SIG-M5 (cell line): ENCODE measurements around the gene TEC.

ENCODE experiments used
- DNase-seq: peaks from one replicate; lab custom pipeline; 2025; lab: John Stamatoyannopoulos, UW

TEC gene

DNA sequence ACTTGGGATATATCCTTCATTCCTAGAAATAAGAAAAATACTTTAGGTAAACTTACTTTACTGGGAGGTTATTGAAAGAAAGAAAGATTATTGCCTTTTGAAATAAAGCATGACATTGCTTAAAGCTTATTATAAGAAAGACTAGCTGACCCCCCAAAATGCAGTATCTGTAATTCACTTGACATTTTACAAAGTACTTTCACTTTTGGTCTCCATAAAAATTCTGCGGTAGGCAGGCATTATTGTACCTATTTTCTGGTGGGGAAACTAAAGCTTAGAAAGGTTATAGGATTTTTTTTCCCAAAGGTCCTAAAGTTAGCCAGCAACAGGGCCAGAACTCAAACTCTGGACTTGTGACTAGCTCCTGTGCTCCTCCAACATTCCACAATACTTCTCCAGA lies 105.9 kb downstream of the TEC start:
- DNase-seq: no peak

DNA sequence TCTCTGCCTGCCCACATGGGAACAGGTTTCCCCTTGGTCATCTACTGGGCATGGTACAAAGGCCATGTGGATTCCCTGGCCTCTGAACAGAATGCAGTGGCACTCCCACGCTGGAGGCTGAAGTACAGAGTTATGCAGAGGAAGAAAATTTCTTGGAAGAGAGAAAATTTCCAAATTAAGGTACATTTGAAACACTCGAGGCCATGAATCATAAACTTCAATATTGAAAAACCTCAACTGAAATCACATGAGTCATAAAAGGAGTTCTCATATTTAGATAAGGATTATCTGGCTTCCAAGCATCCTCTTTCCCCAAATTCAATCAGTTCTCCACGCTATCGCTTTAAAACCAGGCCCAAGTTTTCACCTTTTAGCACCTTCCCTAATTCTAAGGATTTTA lies 107.5 kb downstream of the TEC start:
- no peak for DNase-seq

DNA sequence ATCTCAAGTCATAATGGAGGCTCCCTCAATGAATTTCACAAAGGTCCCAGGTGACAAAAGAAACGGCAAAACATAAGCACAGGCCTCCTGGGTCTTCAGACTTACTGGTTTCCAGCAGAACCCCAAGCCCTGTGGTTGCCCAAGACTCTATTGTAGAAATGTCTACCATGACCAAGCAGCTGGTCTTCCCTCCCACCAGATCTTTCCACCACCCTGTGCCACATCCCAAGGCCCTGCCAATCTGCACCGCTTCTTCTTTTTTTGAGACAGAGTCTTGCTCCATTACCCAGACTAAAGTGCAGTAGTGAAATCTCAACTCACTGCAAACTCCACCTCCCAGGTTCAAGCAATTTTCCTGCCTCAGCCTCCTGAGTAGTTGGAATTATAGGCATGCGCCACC lies 112.4 kb downstream of the TEC start:
- DNase-seq: no peak

DNA sequence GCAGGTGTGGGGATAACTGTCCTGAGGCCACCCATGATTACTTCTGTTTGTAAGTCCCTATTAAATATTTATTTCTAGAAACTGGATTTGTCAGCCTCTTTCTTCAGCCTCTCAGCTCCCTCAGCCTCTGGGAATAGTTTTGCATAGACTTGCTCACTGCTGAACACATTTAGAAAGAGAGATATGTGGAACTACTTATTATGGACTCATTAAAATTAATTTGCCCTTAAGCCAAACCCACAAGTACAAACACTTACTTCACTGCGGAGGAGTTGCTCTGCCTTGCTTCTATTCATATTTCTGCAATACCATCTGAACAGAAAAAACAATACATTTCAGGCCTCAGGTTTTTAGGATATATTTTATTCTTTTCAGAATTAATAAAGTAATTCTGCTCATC lies 113.2 kb downstream of the TEC start:
- DNase-seq: no peak

DNA sequence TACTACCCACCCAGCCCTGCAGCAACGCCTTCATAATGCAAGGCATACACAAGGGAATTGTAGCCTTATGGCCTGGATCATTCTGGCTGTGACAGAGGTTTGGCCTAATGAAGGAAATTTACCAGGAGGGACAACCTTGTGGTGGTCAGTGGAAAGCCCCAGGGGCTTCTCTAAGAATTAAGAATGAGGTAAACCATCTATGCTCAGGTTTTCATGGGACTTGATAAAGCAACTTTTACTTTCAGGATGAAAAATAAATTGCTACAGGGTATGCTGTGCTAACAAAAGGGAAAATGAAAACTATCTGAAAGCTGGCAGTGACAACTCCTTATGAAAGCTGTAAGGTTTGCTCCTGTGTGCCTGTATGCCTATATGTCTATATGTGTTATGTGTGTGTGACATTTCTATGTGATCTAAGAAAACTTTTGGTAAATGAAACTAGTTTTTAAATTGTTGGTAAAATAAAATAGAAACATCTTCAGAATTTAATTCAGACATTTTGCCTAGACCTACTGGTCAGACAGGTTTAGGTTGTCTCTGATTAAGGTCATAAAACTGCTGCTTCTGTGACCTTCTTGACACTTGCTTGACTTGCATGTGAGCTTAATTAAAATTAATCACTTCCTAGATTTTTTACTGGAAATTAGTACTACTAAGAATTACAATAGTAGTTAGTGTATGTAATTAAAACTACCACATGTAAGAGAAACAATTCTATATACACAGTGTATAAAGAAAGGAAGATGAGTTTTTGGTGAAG lies 115.7 kb downstream of the TEC start:
- no peak for DNase-seq

DNA sequence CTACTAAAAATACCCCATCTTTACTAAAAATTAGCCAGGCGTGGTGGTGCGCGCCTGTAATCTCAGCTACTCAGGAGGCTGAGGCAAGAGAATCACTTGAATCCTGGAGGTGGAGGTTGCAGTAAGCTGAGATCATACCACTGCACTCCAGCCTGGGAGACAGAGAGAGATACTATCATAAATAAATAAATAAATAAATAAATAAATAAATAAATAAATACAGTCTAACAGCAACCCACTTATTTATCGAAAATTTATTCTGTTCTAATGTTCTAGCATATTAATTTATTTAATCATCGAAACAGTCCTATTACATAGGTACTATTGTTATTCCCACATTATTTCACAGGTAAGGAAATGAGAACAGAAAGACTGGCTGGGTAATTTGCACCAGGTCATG lies 117.4 kb downstream of the TEC start:
- no peak for DNase-seq

DNA sequence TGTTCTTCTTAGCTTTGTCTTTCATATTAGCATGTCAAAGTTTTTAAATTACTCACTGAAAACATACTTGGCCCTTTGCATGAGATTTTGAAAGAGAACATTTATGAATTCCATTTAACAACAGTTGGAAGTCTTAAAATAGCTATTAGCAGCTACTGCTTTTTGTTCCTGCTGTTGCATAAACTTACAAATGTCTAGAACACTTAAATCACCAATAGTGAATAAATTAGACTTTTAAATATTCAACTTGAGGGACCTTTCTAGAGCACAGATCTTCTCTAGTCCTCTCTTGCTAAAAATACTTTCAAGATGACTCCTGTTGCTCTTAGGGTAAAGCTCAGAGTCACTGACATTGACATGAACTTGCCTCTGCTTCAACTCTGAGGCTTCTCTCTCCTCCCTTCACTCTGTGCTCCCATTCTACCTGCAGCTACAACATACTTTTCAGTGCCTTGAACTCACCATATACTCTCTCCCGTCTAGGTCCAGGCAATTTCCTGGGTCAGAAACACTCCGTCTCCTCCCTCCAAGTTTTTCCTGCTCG lies 119.7 kb downstream of the TEC start:
- DNase-seq: no peak

DNA sequence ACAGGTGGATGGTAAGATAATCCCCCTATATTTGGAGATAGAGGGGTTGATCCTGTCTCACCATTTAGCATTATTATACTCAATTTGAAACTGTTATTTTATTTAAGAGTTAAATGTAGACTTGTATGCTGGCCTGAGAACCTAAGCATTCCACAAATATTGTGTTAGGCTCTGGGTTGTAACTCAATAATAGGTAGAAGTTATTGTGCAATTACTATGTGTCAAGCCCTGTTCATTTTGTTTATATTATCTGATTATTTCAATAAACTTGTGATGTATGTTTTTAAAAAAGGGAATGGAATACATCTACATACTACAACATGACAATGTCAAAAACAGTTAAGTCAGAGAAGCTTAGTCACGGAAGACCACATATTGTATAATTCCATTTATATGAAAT lies 122.0 kb downstream of the TEC start:
- no peak for DNase-seq

DNA sequence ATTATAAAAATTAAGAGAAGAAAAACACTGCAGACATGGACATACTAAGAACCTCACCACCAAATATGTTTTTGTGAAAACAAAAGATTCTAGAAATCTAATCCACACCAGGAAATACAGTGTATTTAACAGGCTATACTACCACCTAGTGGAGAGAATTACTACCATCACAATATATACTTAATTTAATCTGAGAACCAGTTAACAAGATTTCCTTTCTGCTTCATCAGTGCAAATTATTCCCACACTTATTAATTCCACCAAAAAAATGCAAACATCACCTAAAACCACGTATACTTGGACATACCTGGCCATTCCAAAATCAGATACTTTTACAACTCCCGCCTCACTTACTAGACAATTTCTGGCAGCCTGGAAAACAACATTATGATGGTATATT lies 128.6 kb downstream of the TEC start:
- no peak for DNase-seq

DNA sequence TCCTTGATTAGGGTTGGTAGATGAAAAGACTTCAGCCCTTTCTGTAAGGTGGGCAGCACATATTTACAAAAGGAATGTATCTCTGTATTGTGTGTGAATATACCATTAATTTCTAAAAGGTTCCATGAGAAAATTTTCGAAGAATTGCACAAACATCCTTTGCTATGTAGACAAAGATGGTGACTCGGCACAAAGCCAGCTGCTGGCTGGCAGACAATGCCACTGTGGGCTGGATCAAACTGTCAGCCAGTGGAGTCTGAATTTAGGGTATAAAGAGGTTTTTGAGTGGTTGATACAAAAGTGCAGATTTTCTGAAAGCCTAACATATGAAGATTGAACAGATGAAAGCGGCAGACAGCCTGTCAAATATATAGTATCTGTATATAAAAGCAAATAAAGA lies 129.9 kb downstream of the TEC start:
- no peak for DNase-seq

DNA sequence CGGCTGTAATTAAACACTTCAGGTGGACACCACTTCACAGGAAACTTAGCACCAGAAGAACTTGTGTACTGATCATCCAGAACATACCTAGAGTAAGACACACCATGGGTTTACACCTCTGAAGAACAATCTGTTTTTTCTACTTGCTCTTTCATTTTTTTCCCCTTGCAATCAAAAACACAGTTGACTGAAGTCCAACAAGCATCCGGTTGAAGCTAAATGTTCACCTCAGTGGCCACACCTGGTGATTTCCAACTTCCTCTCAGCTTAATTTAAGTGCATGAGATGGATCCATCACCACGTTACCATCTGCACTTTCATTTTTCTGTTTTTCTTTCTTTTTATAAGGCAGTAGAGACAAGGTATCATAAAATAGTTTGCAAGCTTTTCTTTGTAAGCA lies 130.7 kb downstream of the TEC start:
- no peak for DNase-seq

DNA sequence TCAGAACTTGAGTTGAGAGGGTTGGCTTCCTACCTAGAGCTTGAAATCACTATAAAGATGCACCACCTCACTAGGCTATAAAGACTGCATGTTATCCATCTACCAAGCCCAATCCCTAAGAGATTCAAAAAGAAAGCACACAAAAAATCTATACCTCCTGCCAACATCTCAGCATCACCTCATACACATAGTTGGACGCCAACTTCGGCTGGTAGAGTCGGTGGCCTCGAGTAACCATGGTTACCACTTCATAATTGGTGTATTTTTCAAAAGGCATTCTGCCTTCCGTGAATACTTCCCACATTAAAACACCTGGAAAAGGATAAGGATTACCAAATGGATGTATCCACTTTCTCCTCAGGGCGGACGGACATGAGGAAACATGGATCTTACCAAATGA lies 131.1 kb downstream of the TEC start:
- no peak for DNase-seq

DNA sequence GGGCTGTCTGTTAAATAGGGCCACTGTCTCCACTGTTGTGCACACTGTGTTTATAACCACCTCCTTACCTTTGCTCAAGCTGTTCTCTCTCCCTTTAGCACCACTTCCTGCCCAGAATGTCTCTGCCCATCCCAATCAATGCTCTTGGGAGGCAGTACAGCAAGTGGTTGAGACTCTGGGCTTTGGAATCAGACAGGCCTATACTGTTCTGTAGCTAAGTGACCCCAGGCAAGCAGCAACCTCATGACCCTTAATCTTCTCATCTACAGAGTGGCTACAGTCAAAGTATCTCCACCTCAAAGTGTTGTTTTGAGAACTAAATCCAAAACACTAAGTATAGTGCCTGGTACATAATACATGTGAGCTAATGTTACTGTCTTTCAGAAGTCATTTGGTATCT lies 131.8 kb downstream of the TEC start:
- no peak for DNase-seq

DNA sequence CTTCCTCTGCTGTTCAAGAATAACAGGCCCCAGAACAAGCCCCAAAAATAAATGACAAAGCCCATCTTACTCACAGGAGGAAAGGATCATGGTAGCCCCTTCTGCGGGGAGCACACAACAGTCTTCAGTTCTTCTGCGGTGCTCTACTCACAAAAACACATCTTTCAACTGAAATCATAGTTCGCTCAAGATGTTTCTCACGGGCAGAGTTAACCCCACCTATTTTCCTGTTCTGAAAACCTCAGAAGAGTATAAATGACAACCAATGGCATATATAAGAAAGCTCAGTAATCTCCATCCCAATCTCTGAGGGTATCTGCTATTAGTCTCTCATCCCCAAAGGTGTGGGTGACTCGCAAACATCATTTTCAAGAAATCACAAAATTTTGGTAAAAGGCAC lies 135.6 kb downstream of the TEC start, which contains the start of gene TXK:
TXK (minus strand) TSS at position 170 of the 400 bp plus-strand sequence; CDS start at position 90, 80 bp downstream.
- no peak for DNase-seq

DNA sequence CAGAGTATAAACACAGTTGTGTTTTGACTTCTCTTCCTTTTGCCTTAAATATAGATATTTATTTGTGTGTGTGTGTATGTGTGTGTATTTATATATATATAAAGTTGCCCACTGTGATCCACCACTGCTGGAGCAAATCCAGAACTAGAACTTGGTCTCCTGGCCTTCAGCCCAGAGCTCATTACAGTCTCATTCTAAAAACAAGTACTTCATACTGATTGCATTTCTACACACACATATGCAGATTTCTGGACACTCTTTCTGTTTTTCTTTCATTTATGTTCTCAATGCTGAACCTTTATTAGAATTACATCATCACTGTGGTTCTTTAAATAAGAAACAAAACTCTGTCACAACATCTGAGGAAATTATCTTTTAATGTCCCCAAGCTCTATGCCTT lies 136.0 kb downstream of the TEC start:
- no peak for DNase-seq

DNA sequence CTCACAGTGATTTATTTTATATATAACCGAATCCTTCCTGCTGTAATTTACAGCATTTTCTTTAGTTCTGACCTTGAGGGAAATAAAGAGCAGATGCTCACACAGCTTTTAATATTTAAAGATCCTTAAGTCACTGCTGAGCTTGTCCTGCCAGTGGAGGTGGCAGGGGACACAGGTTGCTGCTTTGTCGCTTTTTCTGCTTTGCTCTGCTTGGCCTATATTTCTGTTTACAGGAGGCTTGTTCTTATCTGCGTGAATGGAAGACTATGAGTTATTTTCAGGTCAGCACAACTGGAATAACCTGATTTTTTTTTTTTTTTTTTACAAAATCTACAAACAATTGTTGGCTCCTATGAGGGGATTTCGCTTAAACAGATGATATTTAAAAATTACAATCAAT lies 137.9 kb downstream of the TEC start:
- DNase-seq: no peak

DNA sequence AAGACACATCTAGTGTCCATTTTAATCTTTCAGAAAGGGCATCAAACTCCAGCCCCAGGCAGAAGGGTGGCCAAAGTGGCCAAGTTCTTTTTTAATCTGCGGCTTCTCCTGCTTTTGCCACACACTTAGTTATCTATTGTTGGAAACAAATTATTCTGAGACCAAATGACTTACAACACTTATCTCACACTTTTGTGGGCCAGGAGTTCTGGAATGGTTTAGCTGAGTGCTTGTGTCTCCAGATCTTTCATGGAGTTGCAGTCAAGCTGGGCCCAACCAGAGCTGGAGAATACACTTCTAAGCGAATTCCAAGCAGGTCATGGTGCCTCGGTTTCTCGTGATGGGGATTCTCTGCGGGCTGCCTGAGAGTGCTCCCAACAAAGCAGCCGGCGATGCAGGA lies 139.5 kb downstream of the TEC start:
- no peak for DNase-seq

DNA sequence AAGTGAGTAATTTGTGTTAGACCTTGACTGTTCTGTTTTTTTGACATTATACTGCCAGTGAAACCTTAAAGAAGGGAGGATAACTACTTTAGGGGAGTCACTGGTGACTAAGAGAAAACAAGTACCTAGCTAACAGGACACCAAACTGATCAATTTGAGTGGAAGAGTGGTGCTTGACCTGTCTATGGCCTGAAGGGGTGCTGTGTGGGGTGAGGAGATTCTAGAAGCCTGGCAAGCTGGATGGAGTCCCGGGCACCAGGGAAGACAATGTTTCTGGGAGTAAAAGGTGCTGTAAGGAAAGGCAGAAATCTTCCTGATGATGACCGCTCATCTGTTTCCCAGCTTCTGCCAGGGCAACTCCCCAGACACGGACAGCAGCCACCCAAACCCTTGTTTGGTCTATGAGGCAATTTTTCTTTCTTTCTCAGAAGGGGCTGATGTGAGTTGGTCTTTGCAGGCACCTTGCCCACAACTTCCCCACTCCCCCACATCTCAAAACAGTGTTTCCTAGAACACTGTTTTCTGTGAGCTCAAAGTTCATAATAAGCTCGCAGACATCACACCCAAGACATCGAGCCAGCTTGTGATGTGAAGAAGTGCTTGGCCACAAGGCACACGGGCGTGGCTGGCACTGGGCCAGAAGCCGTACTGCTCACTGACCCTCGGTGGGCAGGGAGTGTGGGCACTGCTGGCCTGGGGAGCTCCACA lies 140.2 kb downstream of the TEC start:
- no peak for DNase-seq

DNA sequence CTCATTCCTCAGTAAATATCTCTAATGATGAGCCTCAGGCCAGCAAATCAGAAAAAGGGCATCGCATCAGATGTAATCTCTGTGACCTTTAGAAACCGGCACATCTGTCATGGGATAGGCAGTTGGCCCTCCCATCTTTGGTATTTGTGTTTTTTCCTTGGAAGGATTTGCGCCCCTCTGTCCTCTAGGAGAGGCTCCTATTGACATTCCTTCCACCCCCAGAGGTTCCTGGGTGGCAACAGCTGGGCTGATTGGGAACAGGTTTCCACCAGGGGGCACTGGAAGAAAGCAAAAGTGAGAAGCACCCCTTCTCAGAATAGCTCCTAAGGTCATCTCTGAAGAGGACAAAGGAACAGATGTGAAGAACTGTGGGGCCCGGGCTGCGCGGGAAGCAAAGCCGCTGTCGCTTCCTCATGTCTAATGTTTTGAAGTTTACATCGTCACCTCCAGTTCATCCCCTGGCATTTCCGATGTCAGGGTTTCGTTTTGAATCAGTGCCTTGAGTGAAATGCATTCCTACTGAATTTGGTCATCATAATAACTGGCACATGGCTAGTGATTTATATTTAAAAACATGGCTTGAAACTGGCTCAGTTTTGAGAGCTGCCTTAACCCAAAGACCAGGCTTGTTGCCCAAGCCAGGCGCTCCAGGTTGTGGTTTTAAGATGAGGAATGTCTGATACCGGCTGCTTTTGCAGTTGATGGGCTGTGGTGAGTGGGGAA lies 141.8 kb downstream of the TEC start:
- peak; percentile 33 for DNase-seq

DNA sequence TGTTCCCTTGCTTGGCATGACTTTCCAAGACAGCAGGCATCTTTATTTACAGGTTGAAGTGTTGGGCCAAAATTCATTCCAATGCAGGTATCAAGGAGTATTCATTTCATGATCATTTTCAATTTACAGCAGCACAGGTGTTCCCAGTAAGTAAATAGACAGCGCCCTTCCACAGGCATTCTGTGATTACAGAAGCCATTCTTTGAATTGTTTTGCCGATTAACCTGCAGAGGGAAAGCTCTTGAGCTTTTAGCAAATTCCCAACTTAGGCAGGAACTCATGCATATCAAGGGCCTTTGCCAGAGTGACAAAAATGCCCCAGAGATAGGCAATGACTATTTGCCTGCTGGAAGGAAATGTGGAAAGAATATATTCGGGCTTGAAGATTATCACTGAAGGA lies 142.4 kb downstream of the TEC start:
- no peak for DNase-seq

DNA sequence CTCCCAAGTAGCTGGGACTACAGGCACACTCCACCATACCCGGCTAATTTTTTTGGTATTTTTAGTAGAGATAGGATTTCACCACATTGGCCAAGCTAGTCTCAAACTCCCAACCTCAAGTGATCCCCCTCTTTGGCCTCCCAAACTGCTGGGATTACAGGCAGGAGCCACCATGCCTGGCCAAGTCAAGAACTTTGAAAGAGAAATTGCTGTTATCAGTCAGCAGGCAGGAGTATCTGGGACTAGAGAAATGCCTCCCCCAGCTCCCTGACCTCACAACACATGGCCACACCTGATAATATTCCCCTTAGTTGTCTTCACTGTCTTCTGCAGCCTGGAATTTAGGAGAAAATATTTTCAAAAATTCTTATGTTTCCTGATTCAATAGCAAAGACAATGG lies 143.0 kb downstream of the TEC start:
- no peak for DNase-seq

DNA sequence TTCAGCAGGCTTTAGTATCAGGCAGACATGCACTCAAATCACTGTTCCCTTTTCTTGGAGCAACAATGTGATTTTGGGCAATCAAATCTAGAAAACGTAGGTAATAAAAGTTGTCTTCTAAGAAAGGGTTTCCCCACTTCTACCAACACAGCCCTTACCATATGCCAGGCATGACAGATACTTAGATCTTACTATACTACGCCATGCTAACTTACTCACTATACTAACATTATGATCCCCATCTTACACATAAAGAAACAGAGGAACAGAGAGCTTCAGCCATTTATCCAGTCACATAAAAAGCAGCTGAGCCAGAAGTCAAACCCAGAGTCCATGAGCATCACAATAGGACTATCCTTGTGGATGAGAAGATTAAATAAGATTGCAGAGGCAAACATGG lies 144.8 kb downstream of the TEC start:
- DNase-seq: no peak

DNA sequence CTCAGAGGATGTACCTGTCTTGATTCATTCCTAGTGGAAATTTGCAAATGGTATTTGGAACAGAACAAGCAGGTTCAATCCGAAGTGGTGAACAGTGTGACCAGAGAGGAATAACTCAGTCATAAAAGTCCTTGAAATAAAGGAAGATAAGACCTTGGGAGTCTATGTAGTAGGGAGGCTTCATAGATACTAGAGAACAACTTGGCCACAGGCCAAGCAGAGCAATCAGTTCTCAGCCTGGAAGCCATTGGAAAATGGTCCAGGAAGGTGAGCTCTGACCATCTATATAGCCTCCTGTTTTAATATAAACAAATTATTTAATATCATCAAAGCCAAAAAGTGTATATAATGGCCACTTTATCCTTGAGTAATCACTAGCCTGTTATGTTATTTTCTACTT lies 146.9 kb downstream of the TEC start:
- no peak for DNase-seq
